ENCODE measurements around the gene ASAP2.

GRCh38 chr2:9333591-9334171 lies 127.1 kb downstream of the ASAP2 start:
- TF ChIP-seq CTCF (optimal IDR thresholded peaks at IDR 0.05 in 1 of 3, IDR thresholded peaks at IDR 0.05 in 1 of 3, conservative IDR thresholded peaks at IDR 0.05 in 1 of 3; ENCODE audit: extremely low read depth in 1 of 3, insufficient read depth in 2 of 3, low read length in 3 of 3) (peak; percentile 75 to 82 (median 81)), EZH2 (IDR thresholded peaks at IDR 0.05; ENCODE audit: low read length) (no peak)
